GM12878 (cell line): ENCODE data around the gene APOL4. TPM values are rescaled to one million over a fixed set of nuclear protein-coding genes. Genes with fewer than 3 reads are reported as not detected.

Experiments
- ATAC-seq: fragments of 200-7000 bp; cut with Tn5 transposase; 3 replicates; pipeline ENCODE4 v1.9.1; 2020; ENCODE audit warnings: mild to moderate bottlenecking, moderate library complexity
- BruUV-seq: library from RNA; stranded (reverse); fragments of 400-500 nt; replicated peaks from 2 replicates; lab custom pipeline; 2021; lab: Mats Ljungman, UMichigan
- CTCF ChIA-PET: fragments of 300-600 bp; sonication (Branson Sonifier 250); formaldehyde crosslinking; extraction: SDS; loops from one replicate; lab custom pipeline; 2021; ENCODE audit warnings: inconsistent platforms; lab: Yijun Ruan, JAX
- POLR2A ChIA-PET: fragments of 350-600 bp; formaldehyde crosslinking; extraction: SDS; loops from one replicate; lab custom pipeline; 2021; ENCODE audit warnings: inconsistent platforms; lab: Charles Lee
- RAD21 ChIA-PET: fragments of 300-600 bp; sonication (Branson Sonifier 250); formaldehyde crosslinking; loops from one replicate; lab custom pipeline; 2023; ENCODE audit warnings: antibody characterized with exemption; ENCODE audit not compliant: unreplicated experiment; lab: Charles Lee
- SMC1A ChIA-PET: fragments of 300-600 bp; sonication (Branson Sonifier 250); formaldehyde crosslinking; loops from one replicate; lab custom pipeline; 2023; ENCODE audit not compliant: unreplicated experiment, uncharacterized antibody; lab: Charles Lee
- DNase-seq: peaks from one replicate; pipeline ENCODE4 v3.0.0-alpha.2; 2011; ENCODE audit warnings: low read depth, low spot score
- FAIRE-seq: peaks from 3 replicates; lab custom pipeline; 2011; peaks lifted over from hg19 to GRCh38; lab: Jason Lieb, UNC
- H2AFZ ChIP-seq: 2 replicates; pipeline ENCODE4 v1.6.0; 2011; ENCODE audit warnings: low read depth, low read length, control low read depth; ENCODE audit not compliant: control insufficient read depth
- H3K27ac ChIP-seq: 2 replicates; pipeline ENCODE4 v1.5.1; 2011; ENCODE audit warnings: control low read depth; ENCODE audit not compliant: control insufficient read depth, insufficient read depth
- H3K27me3 ChIP-seq, 2 experiments: replicated peaks in 1 of 2; 2 replicates each; pipeline versions ENCODE4 v1.6.0 to v1.6.1; 2011; ENCODE audit warnings: low read length in 1 of 2; ENCODE audit not compliant: control insufficient read depth in 2 of 2, insufficient read depth in 2 of 2
- H3K36me3 ChIP-seq, 2 experiments: 2 replicates each; pipeline ENCODE4 v1.5.1; 2011; ENCODE audit warnings: low read length in 1 of 2; ENCODE audit not compliant: control insufficient read depth in 2 of 2, insufficient read depth in 2 of 2
- H3K4me1 ChIP-seq: 2 replicates; pipeline ENCODE4 v1.6.1; 2011; ENCODE audit warnings: mild to moderate bottlenecking, low read length, moderate library complexity, mixed read lengths; ENCODE audit not compliant: control insufficient read depth, insufficient read depth
- H3K4me2 ChIP-seq: 2 replicates; pipeline ENCODE4 v1.6.0; 2011; ENCODE audit warnings: control low read depth; ENCODE audit not compliant: control insufficient read depth, insufficient read depth
- H3K4me3 ChIP-seq: fragments of 200-600 bp; sonication (generic); 2 replicates; pipeline ENCODE4 v1.5.1; 2016
- H3K79me2 ChIP-seq: 2 replicates; pipeline ENCODE4 v1.6.0; 2011; ENCODE audit warnings: low read length; ENCODE audit not compliant: control insufficient read depth, insufficient read depth
- H3K9ac ChIP-seq: 2 replicates; pipeline ENCODE4 v1.8.0; 2011; ENCODE audit warnings: low read length, control low read depth, mixed read lengths; ENCODE audit not compliant: control insufficient read depth, insufficient read depth
- H3K9me3 ChIP-seq: replicated peaks from 3 replicates; pipeline ENCODE4 v1.5.1; 2011; ENCODE audit warnings: mild to moderate bottlenecking, low read length; ENCODE audit not compliant: control insufficient read depth, insufficient read depth
- H4K20me1 ChIP-seq: 2 replicates; pipeline ENCODE4 v1.6.0; 2011; ENCODE audit not compliant: control insufficient read depth, insufficient read depth
- CHD1 ChIP-seq: IDR thresholded peaks from 2 replicates; pipeline ENCODE4 v1.6.1; 2012; ENCODE audit warnings: low read depth, low read length, improper control_type of control experiment
- CREB1 ChIP-seq: IDR thresholded peaks from 2 replicates; pipeline ENCODE4 v1.6.1; 2012; ENCODE audit warnings: low read depth, mild to moderate bottlenecking, inconsistent platforms
- KLF5 ChIP-seq: fragments of 450-650 bp; IDR thresholded peaks from 2 replicates; pipeline ENCODE4 v1.6.1; 2014; ENCODE audit warnings: mild to moderate bottlenecking; ENCODE audit not compliant: partially characterized antibody
- MEF2A ChIP-seq: IDR thresholded peaks from 2 replicates; pipeline ENCODE4 v1.6.1; 2011; ENCODE audit warnings: low read depth, mild to moderate bottlenecking, low read length, moderate library complexity; ENCODE audit not compliant: insufficient read depth
- NBN ChIP-seq: fragments of 450-650 bp; IDR thresholded peaks from 2 replicates; pipeline ENCODE4 v1.6.1; 2016
- NFXL1 ChIP-seq: fragments of 450-650 bp; IDR thresholded peaks from 2 replicates; pipeline ENCODE4 v1.6.1; 2017; ENCODE audit warnings: antibody characterized with exemption, mild to moderate bottlenecking, borderline replicate concordance
- NFYA ChIP-seq: IDR thresholded peaks from 2 replicates; pipeline ENCODE4 v1.6.1; 2011; ENCODE audit warnings: low read depth, mild to moderate bottlenecking, low read length, improper control_type of control experiment, borderline replicate concordance
- NR2C2 ChIP-seq: IDR thresholded peaks from 2 replicates; pipeline ENCODE4 v1.6.1; 2011; ENCODE audit warnings: borderline replicate concordance, low read depth; ENCODE audit not compliant: control insufficient read depth, insufficient read length
- PAX8 ChIP-seq: fragments of 450-650 bp; IDR thresholded peaks from 2 replicates; pipeline ENCODE4 v1.6.1; 2017; ENCODE audit warnings: mild to moderate bottlenecking, moderate library complexity
- SUPT20H ChIP-seq: IDR thresholded peaks from 2 replicates; pipeline ENCODE4 v1.6.1; 2011; ENCODE audit warnings: low read depth, mild to moderate bottlenecking, low read length, moderate library complexity, borderline replicate concordance; ENCODE audit not compliant: control insufficient read depth
- SUZ12 ChIP-seq: fragments of 200-600 bp; sonication (generic); IDR thresholded peaks from one replicate; pipeline ENCODE4 v1.6.1; 2018; ENCODE audit warnings: antibody characterized with exemption, mild to moderate bottlenecking; ENCODE audit not compliant: unreplicated experiment
- TCF3 ChIP-seq: IDR thresholded peaks from 2 replicates; pipeline ENCODE4 v1.6.1; 2012; ENCODE audit warnings: low read depth, mild to moderate bottlenecking, low read length, borderline replicate concordance; ENCODE audit not compliant: insufficient read depth
- ZNF622 ChIP-seq: fragments of 450-650 bp; IDR thresholded peaks from 2 replicates; pipeline ENCODE4 v1.6.1; 2017; ENCODE audit warnings: mild to moderate bottlenecking, inconsistent platforms
- WGBS: methylation state at CpG from one replicate; pipeline ENCODE4 v1.1.6; 2016; ENCODE audit warnings: low lambda C conversion rate; ENCODE audit not compliant: insufficient replicate concordance, insufficient coverage; ENCODE audit errors: missing lambda C conversion rate; 5-methylcytosine and 5-hydroxymethylcytosine counted together
- in situ Hi-C: fragments of 300-500 bp; cut with MboI; formaldehyde crosslinking; loops from 9 replicates; pipeline ENCODE4 v1.14.3; 2018; ENCODE audit warnings: mixed read lengths
- intact Hi-C: fragments of 100-400 bp; cut with micrococcal nuclease; formaldehyde crosslinking; loops from one replicate; pipeline ENCODE4 v1.14.2; 2022; ENCODE audit not compliant: unreplicated experiment
- polyA plus RNA-seq, 11 experiments: library from polyadenylated mRNA; depleted of rRNA in 4 of 11; unstranded in 6 of 11; stranded (reverse) in 5 of 11; fragments of >200 nt; fragmentation: Nextera tagmentation in 4 of 11; fragmentation: Illumina TruSeq in 1 of 11; extraction: Ambion mirVana in 4 of 11; extraction: Trizol in 1 of 11; gene quantifications; 1 replicate in 1 of 11; 2 replicates in 10 of 11; pipeline versions ENCODE4 v1.2.1 to v1.2.3, GENCODE V29; 2011 to 2016; ENCODE audit warnings: inconsistent platforms in 2 of 11, missing spikeins in 2 of 11, low read depth in 1 of 11
- total RNA-seq, 4 experiments: library from RNA; depleted of rRNA in 3 of 4; stranded (reverse); fragments of >200 nt in 3 of 4; fragmentation: Illumina TruSeq in 1 of 4; extraction: Trizol in 1 of 4; gene quantifications; 2 replicates each; pipeline versions ENCODE4 v1.2.1 to v1.2.3, GENCODE V29; 2013 to 2021
- TF ChIP-seq, protein P1 (sequence below): fragments of 450-650 bp; IDR thresholded peaks from 2 replicates; pipeline ENCODE4 v1.6.1; 2017; ENCODE audit warnings: low read depth, mild to moderate bottlenecking, moderate library complexity
- TF ChIP-seq, protein P2 (sequence below): IDR thresholded peaks from 2 replicates; pipeline ENCODE4 v1.6.1; 2012; ENCODE audit warnings: mild to moderate bottlenecking, low read depth, low read length
- TF ChIP-seq, protein P3 (sequence below): IDR thresholded peaks from 2 replicates; pipeline ENCODE4 v1.6.1; 2011; ENCODE audit warnings: borderline replicate concordance, low read depth, mild to moderate bottlenecking, moderate library complexity, mixed read lengths, low read length; ENCODE audit not compliant: insufficient read depth; ENCODE audit errors: extremely low read length
- TF ChIP-seq, protein P4 (sequence below): fragments of 450-650 bp; IDR thresholded peaks from 2 replicates; pipeline ENCODE4 v1.6.1; 2016; ENCODE audit warnings: mild to moderate bottlenecking

The APOL4 gene
- total and polyA plus RNA-seq, 10 of the 15 experiments (the other 5 are each of a cell fraction or from before 2014, with no cell fraction given) = 0.03 to 0.24 (median 0.19) TPM; not detected in 7

DNA sequence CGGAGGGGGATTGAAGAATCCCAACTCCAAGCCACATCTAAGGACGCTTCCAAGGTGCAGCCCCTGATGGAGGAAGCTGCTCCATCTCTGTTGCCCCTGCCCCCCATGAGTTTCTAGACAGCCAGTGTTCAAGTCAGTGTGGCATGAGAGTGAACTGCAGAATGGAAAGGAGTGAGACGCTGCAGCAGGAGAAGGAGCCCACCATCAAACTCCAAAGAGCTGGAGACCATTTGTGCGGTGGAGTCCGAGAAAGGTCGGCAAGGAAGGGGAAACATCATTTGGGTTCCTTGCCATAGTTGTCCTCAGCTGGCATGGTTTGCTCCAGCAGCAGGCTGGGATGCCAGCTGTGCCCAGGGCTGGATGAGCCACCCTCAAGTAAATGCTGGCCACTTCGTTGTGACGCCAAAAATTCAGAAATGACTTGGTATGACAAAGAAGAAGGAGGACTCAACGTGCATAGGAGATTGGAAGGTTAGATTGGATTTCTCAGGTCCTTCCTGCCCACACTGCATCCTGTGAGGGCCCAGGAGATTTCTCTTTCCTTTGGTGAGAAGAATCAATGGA lies 21.4 kb upstream of the APOL4 start:
- SMC1A ChIA-PET = interaction anchor here (1.3 to 1.5 kb wide), 2 partner anchors 16 to 28 kb away, joined by 4 to 7 read pairs; partner anchors contain the start of gene APOL2
- no peaks in the 10 kb centered on the region for H3K9me3 ChIP-seq
- no TSS peak for BruUV-seq
- no peak overlapping the region for H3K4me3 ChIP-seq
- no peak for ATAC-seq
- no peaks in the 10 kb centered on the region for H3K27me3 ChIP-seq
- CTCF ChIA-PET = interaction anchor here (0.7 to 4.0 kb wide), 5 partner anchors 15 to 98 kb away, joined by 3 to 32 read pairs (median 4); no protein-coding TSS in a partner anchor
- no peak overlapping the region for H2AFZ ChIP-seq
- 75% methylated on average over 9 of the region's 9 CpGs for WGBS
- intact Hi-C loops = no loop called here
- DNase-seq = no peak
- in situ Hi-C loops = no loop called here
- POLR2A ChIA-PET = no interaction called here
- H3K4me1 ChIP-seq = no peaks in the 10 kb centered on the region
- no peak overlapping the region for H3K9ac ChIP-seq
- peaks cover 0 to 4% of the 10 kb centered on the region in 2 experiments for H3K36me3 ChIP-seq
- H3K79me2 ChIP-seq = no peaks in the 10 kb centered on the region
- RAD21 ChIA-PET = interaction anchor here (0.8 to 2.2 kb wide), 2 partner anchors 25 to 28 kb away, joined by 3 to 8 read pairs; no protein-coding TSS in a partner anchor
- H4K20me1 ChIP-seq = no peaks in the 10 kb centered on the region
- no peak overlapping the region for H3K27ac ChIP-seq
- H3K4me2 ChIP-seq = no peak overlapping the region
- no peak for FAIRE-seq
- TF ChIP-seq NR2C2 (no peak), CREB1 (no peak), ZNF622 (no peak), SUZ12 (no peak), NFXL1 (no peak), CHD1 (no peak), TCF3 (no peak), NFYA (no peak), MEF2A (no peak), KLF5 (no peak), SUPT20H (no peak), PAX8 (no peak), NBN (no peak)
- TF ChIP-seq, protein P1, sequence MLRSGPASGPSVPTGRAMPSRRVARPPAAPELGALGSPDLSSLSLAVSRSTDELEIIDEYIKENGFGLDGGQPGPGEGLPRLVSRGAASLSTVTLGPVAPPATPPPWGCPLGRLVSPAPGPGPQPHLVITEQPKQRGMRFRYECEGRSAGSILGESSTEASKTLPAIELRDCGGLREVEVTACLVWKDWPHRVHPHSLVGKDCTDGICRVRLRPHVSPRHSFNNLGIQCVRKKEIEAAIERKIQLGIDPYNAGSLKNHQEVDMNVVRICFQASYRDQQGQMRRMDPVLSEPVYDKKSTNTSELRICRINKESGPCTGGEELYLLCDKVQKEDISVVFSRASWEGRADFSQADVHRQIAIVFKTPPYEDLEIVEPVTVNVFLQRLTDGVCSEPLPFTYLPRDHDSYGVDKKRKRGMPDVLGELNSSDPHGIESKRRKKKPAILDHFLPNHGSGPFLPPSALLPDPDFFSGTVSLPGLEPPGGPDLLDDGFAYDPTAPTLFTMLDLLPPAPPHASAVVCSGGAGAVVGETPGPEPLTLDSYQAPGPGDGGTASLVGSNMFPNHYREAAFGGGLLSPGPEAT = no peak
- TF ChIP-seq, protein P2, sequence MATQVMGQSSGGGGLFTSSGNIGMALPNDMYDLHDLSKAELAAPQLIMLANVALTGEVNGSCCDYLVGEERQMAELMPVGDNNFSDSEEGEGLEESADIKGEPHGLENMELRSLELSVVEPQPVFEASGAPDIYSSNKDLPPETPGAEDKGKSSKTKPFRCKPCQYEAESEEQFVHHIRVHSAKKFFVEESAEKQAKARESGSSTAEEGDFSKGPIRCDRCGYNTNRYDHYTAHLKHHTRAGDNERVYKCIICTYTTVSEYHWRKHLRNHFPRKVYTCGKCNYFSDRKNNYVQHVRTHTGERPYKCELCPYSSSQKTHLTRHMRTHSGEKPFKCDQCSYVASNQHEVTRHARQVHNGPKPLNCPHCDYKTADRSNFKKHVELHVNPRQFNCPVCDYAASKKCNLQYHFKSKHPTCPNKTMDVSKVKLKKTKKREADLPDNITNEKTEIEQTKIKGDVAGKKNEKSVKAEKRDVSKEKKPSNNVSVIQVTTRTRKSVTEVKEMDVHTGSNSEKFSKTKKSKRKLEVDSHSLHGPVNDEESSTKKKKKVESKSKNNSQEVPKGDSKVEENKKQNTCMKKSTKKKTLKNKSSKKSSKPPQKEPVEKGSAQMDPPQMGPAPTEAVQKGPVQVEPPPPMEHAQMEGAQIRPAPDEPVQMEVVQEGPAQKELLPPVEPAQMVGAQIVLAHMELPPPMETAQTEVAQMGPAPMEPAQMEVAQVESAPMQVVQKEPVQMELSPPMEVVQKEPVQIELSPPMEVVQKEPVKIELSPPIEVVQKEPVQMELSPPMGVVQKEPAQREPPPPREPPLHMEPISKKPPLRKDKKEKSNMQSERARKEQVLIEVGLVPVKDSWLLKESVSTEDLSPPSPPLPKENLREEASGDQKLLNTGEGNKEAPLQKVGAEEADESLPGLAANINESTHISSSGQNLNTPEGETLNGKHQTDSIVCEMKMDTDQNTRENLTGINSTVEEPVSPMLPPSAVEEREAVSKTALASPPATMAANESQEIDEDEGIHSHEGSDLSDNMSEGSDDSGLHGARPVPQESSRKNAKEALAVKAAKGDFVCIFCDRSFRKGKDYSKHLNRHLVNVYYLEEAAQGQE = no peak
- TF ChIP-seq, protein P3, sequence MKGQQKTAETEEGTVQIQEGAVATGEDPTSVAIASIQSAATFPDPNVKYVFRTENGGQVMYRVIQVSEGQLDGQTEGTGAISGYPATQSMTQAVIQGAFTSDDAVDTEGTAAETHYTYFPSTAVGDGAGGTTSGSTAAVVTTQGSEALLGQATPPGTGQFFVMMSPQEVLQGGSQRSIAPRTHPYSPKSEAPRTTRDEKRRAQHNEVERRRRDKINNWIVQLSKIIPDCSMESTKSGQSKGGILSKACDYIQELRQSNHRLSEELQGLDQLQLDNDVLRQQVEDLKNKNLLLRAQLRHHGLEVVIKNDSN = no peak
- TF ChIP-seq, protein P4, sequence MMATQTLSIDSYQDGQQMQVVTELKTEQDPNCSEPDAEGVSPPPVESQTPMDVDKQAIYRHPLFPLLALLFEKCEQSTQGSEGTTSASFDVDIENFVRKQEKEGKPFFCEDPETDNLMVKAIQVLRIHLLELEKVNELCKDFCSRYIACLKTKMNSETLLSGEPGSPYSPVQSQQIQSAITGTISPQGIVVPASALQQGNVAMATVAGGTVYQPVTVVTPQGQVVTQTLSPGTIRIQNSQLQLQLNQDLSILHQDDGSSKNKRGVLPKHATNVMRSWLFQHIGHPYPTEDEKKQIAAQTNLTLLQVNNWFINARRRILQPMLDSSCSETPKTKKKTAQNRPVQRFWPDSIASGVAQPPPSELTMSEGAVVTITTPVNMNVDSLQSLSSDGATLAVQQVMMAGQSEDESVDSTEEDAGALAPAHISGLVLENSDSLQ = no peak
